ENCODE measurements around the gene AFAP1.

Gene AFAP1

DNA sequence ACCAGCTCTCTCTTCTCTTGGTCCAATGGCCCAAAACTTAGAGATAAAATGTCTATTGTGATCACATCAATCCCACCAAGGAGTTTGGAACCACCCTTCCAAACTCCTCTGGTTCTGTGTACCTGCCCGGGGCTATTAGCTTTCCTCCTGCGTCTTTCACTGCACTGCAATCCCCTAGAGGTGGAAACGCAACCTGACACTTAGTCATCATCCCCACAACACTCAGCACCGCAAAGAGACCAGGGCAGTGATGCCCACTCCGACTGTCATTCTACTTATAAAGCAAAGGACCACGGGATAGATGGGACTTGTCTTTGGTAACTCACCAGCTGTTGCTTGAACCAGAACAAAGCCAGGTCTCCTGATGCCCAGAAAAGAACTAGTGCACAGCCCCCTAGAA is 22.0 kb downstream of the AFAP1 start:
- DNase-seq (ENCODE audit: low read depth in 3 of 3), result no peak

GRCh38 chr4:7915875-7916242 is 23.8 kb downstream of the AFAP1 start:
- DNase-seq (ENCODE audit: low read depth in 3 of 3), result no peak

GRCh38 chr4:7912826-7913225 is 26.8 kb downstream of the AFAP1 start:
- no peak for DNase-seq (ENCODE audit: low read depth in 3 of 3)

DNA sequence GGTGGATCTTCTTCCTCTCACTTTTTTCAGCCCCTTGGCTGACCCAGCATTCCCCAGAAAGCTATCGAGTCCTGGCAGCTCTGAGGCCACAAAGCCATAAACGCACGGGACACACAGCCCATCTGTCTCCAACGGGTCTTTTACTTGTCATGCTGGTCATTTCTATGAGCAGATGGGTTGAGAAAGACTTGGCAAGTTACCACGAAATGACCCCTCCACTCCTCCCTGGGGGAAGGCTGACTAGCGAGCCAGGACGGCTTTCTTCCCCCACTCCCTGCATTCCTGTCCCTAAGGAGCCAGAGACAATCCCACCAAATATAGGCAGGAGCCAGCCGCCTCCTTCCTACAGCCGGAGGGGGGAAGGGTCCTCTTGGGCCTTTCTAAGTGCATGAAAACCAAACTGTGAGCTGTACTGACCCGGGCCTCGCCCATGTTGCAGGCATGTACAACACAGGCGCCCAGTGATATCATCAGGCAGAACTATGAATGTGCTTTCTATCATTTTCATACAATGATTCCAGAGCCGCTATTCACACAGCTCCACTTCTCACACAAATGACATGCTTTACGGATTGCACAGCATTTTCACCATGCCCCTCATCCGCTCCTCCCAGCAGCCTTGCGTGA is 28.6 kb downstream of the AFAP1 start:
- no peak for DNase-seq (ENCODE audit: low read depth in 3 of 3)

DNA sequence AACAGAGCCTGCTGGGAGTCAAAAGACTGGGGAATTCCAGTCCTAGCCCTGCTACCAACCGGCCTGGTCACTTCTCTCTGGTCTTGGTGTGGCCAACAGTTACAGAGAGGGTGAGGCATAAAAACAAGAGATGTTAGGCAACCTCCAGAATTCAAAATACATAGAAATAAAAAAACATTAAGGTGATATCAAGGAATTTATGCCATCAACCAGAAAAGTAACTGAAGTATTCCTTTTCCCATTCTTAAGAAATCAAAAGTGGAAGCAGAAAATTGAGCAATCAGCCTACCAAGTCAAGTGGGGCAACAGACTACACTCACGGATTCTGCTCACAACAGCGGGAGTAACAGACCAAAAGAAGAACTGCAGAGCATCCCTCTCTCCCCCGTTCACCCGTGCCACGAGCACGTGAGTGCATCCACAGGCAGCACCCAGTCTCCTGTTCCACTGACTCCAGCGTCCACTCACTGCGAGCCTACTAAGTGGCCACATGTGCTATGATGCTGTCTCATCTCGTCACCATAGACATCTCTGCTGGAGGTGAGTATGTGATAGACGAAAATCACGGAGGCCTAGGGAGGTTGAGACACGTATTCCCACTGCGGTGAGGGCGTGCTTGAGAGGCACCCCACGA is 29.3 kb downstream of the AFAP1 start:
- DNase-seq (ENCODE audit: low read depth in 3 of 3), result no peak

GRCh38 chr4:7909463-7910262 is 30.0 kb downstream of the AFAP1 start:
- no peak for DNase-seq (ENCODE audit: low read depth in 3 of 3)

DNA sequence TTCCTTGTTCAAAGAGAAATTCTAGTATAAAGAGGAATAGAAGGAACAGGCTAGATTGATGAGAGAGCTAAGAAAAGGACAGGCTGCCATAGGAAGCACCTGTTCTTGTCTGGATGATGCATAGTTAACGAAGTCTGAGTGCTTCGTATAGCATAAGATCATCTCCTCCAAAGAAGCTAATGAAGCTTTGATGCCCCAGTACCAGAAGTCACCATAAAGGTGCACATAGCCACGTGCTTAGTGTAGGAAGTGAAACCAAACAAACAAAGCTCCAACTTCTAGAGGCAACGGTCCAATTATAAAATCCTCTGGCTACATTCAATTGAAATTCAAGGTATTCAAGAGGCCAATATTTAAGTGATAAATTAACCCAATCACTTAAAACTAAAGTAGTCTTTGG is 31.0 kb downstream of the AFAP1 start:
- DNase-seq (ENCODE audit: low read depth in 3 of 3), result no peak

DNA sequence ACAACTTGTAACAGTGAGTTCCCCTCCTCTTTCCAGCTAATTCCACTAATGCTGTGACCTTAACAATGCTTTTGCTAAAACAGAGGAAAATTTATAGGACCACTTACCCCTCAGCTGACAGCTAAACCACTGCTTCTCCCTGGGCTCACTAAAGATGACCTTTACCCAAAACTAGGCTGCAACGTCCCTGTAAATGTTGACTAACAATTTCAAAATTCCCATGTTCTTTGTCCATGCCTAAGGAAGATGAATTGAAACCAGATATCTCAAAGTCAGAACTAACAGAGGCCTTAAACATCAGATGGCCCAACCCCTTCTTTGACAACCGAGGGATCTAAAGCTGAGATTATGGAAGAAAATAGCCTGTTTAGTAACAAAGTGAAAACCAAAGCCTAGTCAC is 32.5 kb downstream of the AFAP1 start:
- no peak for DNase-seq (ENCODE audit: low read depth in 3 of 3)

DNA sequence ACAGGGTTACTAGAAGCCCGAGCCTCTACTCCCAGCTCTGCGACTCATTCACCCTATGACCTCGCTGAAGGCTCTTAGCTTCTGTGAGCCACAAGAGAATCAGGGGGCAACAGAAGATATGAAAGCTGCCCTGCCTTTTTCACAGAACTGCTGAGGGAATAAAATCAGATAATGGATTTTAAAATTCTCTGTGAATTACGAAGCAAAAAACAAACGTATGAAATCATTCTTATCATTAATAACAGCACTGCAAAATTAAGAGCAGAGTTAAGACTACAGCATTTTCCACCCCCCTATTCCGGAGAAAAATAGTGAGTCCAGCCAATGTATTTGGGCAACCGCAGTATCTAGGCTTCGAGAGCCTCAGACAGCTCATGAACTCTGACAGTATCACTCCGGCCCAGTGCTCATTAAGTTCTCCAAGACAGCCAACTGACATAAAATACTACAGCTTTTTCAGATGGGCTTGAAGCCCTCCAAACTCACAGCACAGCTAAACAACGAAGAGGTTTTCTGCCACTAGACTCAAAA is 33.4 kb downstream of the AFAP1 start:
- DNase-seq (ENCODE audit: low read depth in 3 of 3), result no peak

DNA sequence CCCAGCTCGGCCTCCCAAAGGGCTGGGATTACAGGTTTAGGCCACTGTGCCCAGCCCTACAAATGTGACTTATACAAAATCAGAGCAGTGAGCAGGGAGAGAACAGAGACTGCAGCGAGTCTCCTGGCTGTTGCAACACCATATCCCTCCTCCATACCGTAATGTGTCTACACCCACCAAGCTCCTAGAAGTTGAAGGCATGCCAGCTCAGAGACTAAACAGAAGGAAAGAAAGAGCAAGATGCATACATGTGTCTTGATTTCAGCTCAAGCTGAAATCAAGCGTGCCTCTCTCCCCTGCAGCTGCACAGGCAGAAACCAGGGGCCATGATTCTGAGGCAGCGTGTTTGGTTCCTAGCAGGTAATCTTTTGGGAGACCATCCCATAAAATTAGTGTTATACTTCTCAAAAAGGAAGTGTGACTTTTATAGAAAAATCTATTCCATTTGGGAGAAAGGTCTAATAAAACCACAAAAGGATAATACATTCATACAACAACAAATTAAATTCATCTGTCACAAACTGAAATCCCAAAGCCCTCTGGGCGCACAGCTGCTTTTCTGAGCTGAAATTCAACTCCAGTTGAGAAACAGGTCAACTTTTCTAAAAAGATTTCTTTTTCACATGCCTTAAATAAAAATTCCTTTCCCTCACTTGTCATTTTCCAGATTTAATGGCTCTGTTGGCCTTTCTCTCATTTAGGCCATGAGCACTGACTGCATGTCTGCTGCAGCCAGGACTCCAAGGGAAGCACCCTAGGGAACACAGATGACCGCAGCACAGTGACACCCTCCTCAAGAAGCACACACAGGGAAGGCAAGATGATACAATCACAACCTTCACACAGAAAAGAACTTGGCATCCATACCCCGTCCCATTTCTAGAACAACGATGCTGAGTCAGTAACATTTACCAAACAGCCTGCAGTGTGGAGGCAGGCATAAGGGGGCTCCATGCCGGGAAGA is 34.4 kb downstream of the AFAP1 start:
- no peak for DNase-seq (ENCODE audit: low read depth in 3 of 3)

DNA sequence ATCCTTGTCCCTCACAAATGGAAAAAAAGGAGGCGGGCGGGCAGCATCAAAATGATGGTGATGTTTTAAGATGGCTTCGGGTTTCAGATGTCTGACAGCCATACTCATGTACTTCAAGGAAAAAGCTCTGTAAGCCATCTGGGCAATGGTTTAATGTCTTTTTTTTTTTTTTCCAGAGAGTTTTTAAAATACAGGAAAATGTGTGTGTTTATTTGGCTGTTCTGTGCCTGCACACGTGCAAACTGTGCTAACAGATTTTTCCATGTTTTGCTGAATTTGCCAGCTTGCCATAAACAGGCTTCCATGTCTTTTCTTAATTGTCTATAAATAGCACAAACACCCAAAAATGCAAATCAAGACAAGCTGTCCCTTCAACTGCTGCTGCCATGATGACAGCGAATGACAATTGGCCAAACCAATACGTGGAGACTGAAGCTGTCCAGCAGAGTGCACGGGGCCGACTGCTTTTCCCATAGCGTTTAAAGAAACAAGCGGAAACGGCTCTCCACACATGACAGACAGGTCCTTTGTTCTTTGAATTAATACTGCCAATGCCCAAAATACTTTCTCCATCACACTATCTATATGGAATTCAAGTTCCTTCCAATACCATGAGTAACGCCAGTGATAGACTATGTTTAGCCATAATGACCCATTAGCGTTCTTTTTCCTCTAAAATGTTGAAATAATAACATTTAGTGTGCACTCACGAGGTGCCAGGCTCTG is 35.7 kb downstream of the AFAP1 start:
- DNase-seq (ENCODE audit: low read depth in 3 of 3), result no peak

GRCh38 chr4:7902826-7903225 is 36.8 kb downstream of the AFAP1 start:
- DNase-seq (ENCODE audit: low read depth in 3 of 3), result no peak

GRCh38 chr4:7902101-7902553 is 37.5 kb downstream of the AFAP1 start:
- DNase-seq (ENCODE audit: low read depth in 3 of 3), result no peak

DNA sequence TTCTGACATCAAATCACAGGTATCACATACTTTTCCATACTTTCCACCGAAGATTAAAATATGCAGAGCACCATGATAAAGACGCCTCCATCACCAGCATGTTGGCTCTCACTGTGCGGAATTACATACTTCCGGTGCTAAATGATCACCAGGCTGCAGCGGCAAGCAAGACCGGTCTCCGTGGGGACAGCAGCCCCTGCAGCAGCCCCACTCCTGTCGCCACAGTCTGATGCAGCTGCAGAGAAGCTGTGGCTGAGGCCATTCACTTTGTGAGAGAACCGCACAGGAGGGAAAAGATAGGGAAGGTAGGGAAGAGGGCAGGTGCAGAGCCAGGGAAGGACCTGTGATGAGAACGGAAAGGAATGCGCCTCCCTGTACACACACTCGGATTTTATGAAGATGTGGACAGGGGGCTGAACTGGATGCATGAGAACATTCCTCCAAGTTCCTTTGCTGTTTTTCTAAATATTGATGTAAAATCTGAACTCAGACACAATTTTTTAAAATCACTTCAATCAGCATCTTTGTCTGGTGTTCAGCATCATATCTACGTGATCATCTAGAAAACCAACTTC is 38.3 kb downstream of the AFAP1 start:
- DNase-seq (ENCODE audit: low read depth in 3 of 3), result no peak

DNA sequence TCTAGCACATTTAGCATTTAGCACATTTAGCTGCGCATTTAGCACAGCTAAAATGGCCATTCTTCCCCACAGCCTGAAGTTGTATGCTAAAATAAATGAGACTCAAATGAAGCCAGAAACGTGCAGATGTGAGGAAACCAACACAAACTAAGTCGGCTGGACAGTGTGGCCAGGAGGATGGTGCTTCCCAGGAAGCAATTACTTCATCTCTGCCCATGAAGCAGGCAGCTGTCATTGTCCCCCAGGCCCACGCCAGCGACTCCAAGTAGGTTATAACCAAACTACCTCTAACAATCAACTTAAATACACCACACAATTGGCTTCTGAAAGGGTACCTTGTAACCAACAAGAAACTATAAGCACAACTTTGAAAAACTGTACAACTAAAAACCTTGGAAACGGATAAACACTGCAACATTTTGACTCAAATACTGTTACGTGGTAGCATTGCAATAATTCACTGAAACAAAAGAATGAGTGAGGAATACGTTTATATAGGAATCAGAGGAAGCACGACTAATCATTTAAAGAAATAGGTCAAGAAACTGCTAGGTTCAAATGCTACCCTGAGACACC is 39.2 kb downstream of the AFAP1 start:
- no peak for DNase-seq (ENCODE audit: low read depth in 3 of 3)

DNA sequence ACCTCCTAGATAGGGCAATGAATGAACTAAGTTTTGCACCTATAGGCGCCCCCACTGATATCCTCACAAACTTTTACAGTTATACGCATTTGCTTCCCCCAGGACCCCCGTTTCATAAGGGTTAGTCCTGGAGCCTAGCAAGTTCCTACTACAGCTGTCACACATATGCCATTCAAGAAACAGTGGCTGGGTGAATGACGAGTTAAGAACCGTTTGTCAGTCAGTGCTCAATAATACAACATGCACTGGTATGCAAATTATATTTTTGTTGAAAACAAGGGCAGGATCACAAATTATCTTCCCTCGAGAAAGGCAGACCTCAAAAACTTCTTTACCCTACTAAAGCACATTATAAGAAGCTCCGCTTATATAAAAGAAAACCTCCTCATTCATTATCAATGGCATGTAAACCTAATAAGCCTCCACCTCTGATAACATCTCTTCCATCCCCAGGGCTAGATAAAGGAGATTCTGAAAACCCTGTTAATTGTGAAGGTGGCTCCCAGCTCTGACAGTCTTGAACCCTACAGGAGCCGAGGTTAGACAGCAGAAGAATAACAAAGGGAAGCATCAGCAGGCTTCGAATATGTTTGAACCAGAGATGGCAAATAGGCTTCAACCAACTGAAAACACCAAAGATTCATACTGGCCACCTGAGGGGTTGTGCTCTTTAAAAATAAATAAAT is 40.3 kb downstream of the AFAP1 start:
- DNase-seq (ENCODE audit: low read depth in 3 of 3), result no peak

GRCh38 chr4:7898385-7898784 is 41.3 kb downstream of the AFAP1 start:
- no peak for DNase-seq (ENCODE audit: low read depth in 3 of 3)

DNA sequence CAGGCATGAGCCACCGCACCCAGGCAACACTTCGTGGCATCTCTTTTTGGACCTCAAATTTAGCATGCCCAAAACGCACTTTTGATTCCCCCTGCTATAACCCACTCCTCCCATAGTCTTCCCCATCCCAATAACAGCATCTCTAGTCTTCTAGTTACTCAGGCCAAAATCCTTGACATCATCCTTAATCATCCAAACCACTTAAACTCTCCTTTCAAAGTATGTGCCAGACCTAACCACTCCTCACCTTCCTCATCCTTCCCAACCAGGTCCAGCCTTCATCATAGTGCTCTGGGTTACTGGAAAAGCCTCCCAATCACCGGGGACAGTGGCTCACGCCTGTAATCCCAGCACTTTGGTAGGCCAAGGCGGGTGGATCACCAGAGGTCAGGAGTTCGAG is 41.9 kb downstream of the AFAP1 start:
- DNase-seq (ENCODE audit: low read depth in 3 of 3), result no peak

DNA sequence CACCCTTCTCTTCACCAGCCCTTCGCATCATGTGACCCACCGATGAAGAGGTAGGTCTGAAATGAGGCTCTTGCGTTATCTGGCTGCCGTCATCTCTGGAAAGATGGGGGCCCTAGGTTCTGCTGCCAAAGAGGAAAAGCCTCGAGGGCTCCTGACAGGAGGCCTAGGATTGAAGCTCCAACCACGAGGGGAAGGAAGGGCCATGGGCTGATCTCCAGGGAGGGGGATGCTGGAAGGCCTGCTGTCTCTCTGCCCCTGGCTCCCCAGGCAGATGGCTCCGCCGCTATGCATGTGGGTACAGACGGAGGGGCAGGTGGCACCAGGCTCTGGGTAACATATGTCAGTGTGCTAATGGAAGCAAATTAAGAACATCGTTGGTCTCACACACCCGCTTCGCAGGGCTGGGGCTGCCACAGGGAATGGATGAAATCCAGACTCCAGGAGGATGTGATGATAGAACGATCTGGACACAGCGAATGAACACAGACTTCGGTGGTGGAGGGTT is 44.9 kb downstream of the AFAP1 start:
- no peak for DNase-seq (ENCODE audit: low read depth in 3 of 3)

Measured in stimulated activated CD4-positive, alpha-beta T cell treated with anti-CD3 and anti-CD28 coated beads, TNF-alpha, amount 100 ng/mL, for 48 hours (primary cell).